Activated T-helper 17 cell treated with anti-CD3 and anti-CD28 coated beads, Interleukin-2, amount 50 U/mL, for 72 hours (primary cell): ENCODE data around the gene PRG2. TPM values are rescaled to one million over a fixed set of nuclear protein-coding genes. Genes with fewer than 3 reads are reported as not detected.

ENCODE experiments used
- ATAC-seq: fragments of 150-1000 bp; cut with Tn5 transposase; replicated peaks from 2 replicates; pipeline ENCODE4 v1.10.0; 2021; ENCODE audit warnings: mild to moderate bottlenecking, moderate library complexity
- H3K27ac Mint-ChIP-seq: one replicate; pipeline ENCODE4 v1.8.0; 2022; ENCODE audit warnings: mixed read lengths
- H3K27me3 Mint-ChIP-seq: one replicate; pipeline ENCODE4 v1.8.0; 2022; ENCODE audit warnings: mixed read lengths
- H3K36me3 Mint-ChIP-seq: one replicate; pipeline ENCODE4 v1.8.0; 2022; ENCODE audit warnings: low read depth, mild to moderate bottlenecking, mixed read lengths
- H3K4me1 Mint-ChIP-seq: one replicate; pipeline ENCODE4 v1.8.0; 2022; ENCODE audit warnings: mixed read lengths
- H3K4me3 Mint-ChIP-seq: one replicate; pipeline ENCODE4 v1.8.0; 2022; ENCODE audit warnings: mild to moderate bottlenecking, mixed read lengths
- H3K9me3 Mint-ChIP-seq: one replicate; pipeline ENCODE4 v1.8.0; 2022; ENCODE audit warnings: mixed read lengths
- total RNA-seq, 2 donors: library from RNA; stranded (reverse); gene quantifications; one replicate each; pipeline ENCODE4 v1.2.3, GENCODE V29; 2022

PRG2 gene
- 1 to 10 TPM; 2.2 to 6.2 TPM for total RNA-seq

DNA sequence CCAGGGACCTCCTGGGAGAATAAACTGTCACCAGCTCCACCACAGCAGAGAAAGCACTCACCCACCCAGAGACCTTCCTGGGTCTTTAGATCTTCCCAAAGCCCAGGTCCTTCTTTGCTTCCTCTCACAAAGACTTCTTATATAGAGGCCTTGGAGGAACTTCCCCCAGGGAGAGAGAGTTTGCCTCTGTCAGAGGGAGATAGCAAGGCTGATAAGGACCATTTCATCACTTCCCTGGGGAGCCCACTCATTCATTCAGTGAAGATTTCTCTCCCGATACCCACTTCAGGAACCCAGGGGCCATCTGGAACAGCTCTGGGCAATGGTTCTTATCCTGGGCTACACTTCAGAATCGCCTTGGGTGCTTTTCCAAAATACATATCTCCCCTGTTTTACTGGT is at the start of gene PRG2:
PRG2 (minus strand) TSS at position 116 of the 400 bp plus-strand sequence. CDS start 706 bp downstream, outside the sequence.
- Mint-ChIP-seq H3K9me3 (no peaks in the 10 kb centered on the region), H3K4me1 (no peaks in the 10 kb centered on the region), H3K4me3 (no peak within 1 kb of the TSS), H3K27ac (no peak within 1 kb of the TSS), H3K36me3 (no peaks in the 10 kb centered on the region), H3K27me3 (no peaks in the 10 kb centered on the region)
- no peak for ATAC-seq

GRCh38 chr11:57439786-57440185 is 49.3 kb upstream of the PRG2 start:
- Mint-ChIP-seq H3K4me3 (no peak overlapping the region), H3K4me1 (no peaks in the 10 kb centered on the region), H3K9me3 (no peaks in the 10 kb centered on the region), H3K27ac (no peak overlapping the region), H3K27me3 (peaks cover 1% of the 10 kb centered on the region), H3K36me3 (no peaks in the 10 kb centered on the region)
- no peak for ATAC-seq

DNA sequence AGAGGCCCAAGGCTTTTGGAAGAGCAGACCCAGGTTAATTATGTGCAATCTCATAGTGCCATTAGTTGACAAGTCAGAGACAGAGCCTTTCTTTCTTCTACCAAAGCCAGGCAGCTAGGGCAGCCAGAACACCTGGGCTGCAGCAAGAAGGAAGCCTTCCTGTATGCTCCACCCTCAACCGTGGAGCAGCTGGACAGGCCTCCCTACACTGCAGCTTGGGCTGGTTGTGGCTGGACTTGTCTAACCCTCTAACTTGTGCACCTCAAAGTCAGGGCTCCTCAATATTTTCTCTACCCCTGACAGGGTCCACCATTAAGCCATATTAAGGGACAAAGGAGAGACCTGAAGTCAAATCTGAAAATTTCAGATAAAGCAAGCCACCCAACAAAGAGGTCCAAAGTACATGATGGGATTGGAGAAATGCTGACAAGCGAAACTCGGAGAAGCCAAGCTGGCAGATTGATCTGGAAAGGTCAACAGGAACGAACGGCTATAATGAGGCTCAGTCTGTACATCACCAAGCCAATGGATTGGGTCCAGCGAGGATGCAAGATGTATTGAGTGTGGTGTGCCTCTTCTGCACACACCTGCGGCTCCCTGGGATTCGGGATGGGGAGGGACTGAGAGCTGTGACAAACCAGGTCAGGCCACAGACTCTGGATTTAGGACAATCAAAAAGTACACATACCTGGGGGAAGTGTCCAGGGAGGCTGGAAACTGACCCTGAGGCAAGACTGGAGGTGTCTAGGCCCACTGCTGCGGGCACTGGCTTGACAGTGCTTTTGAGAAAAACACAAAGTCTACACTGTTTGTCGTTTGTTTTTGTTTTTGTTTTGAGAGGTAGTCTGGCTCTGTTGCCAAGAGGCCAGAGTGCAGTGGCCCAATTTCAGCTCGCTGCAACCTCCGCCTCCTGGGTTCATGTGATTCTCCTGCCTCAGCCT is 48.2 kb upstream of the PRG2 start:
- H3K36me3 Mint-ChIP-seq = no peaks in the 10 kb centered on the region
- no peaks in the 10 kb centered on the region for H3K4me1 Mint-ChIP-seq

DNA sequence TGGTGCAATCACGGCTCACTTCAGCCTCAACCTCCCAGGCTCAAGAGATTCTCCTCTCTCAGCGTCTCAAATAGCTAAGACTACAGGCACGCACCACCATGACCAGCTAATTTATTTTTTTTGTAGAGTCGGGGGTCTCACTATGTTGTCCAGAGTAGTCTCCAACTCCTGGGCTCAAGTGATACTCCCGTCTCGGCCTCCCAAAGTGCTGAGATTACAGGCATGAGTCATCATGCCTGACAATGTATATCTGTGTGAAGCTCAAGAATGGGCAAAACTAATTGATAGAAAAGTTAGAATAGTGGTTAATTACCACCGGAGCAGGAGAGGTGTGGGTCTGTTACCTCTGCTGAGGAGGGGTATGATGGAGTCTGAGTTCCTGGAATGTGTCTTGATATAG is 45.6 kb upstream of the PRG2 start:
- H3K27ac Mint-ChIP-seq = no peak overlapping the region
- ATAC-seq = no peak
- no peaks in the 10 kb centered on the region for H3K36me3 Mint-ChIP-seq
- H3K27me3 Mint-ChIP-seq = no peaks in the 10 kb centered on the region
- H3K9me3 Mint-ChIP-seq = no peaks in the 10 kb centered on the region
- H3K4me1 Mint-ChIP-seq = no peaks in the 10 kb centered on the region
- H3K4me3 Mint-ChIP-seq = no peak overlapping the region

More for the DNA sequence above, 48.2 kb upstream of the PRG2 start:
- ATAC-seq = no peak
- no peak overlapping the region for H3K4me3 Mint-ChIP-seq
- no peaks in the 10 kb centered on the region for H3K27me3 Mint-ChIP-seq
- no peak overlapping the region for H3K27ac Mint-ChIP-seq
- H3K9me3 Mint-ChIP-seq = no peaks in the 10 kb centered on the region

DNA sequence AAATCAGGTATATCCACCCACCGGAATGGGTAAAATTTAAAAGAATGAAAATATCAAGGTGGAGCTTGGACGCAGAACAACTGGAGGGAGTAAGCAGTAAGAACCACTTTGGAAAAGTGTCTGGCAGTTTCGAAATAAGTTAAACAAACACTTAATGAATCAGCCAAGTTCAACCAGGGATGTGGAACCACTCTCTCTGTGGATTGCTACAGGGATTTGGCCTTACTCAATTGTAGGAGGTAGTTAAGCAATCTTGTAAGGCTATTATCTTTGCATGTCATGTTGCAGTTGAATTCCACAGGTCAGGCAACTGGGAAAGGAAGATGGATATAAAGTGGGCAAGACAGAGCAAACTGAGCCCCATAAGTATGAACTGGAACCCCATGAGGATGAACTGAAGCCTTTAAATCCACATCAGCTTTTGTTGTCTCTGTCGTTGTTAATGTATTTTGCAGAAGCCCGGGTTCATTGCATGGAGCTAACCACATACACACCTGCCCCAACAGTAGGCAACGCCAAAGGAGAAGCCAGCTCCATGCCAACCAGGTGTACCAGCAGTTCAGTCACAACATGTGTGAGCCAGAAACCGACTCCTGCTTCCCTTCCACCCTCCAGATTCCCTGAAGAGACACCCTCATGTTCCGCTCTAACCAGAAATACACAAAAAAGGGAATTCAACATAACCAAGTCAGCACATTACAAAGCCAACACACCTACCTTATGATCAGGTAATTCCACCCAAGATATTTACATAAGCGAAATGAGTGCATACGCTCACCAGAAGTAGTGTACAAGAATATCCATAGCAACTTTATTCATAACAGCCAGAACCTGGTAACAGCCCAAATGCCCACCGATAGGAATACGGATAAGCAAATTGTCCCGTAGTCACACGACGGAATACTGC is 44.4 kb upstream of the PRG2 start:
- Mint-ChIP-seq H3K4me3 (no peak overlapping the region), H3K4me1 (no peaks in the 10 kb centered on the region), H3K27me3 (no peaks in the 10 kb centered on the region), H3K9me3 (no peaks in the 10 kb centered on the region), H3K27ac (no peak overlapping the region), H3K36me3 (no peaks in the 10 kb centered on the region)
- ATAC-seq = no peak

DNA sequence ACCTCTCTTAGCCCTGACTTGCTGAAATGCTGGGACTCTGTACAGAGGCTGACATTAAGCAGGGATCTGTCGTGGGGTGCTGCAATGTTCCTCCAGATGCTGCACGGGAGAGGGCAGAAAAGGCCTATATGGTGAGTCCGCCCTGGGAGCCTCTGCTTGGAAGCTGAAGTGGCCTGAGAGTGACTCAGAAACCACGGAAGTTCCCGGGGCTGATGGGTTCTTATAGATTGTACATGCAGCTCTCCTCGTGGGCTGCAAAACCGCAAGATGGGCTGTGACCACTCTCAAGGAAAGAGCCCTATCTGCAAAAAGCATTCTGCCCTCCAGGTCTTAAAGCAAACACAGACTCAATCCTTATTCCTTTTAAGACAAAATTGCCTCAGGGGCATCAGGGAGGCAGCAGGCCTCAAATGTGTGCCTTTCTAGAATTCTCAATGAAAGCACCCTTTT is 42.3 kb upstream of the PRG2 start:
- peak overlapping the region; percentile 13 for H3K4me3 Mint-ChIP-seq
- H3K27me3 Mint-ChIP-seq = no peaks in the 10 kb centered on the region
- no peaks in the 10 kb centered on the region for H3K9me3 Mint-ChIP-seq
- peaks cover under 1% of the 10 kb centered on the region for H3K4me1 Mint-ChIP-seq
- no peak overlapping the region for H3K27ac Mint-ChIP-seq
- peaks cover 2% of the 10 kb centered on the region for H3K36me3 Mint-ChIP-seq
- peak; percentile 89 for ATAC-seq

DNA sequence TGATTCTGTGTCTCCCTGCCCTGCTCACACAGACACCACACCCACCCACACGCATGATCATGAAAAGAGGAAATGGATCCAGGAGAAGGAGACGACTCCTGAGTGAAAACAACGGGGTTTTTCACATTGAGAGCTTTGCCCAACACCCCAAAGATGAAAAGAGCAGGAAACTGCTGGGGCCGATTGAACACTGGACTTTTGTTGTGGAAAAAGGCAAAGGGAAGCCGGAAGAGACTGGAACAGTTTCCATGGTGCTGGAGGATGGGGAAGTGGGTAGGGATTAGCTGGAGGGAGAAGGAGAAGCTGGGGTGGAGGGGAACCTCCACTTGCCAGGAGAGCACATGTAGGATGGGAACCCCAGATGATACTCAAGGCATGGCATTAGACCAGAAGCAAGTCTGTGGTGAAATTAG is 41.7 kb upstream of the PRG2 start:
- Mint-ChIP-seq H3K4me3 (peak overlapping the region; percentile 13), H3K27me3 (no peaks in the 10 kb centered on the region), H3K9me3 (no peaks in the 10 kb centered on the region), H3K36me3 (peaks cover 8% of the 10 kb centered on the region), H3K4me1 (peaks cover 6% of the 10 kb centered on the region), H3K27ac (peak overlapping the region; percentile 55)
- peak; percentile 4 for ATAC-seq

GRCh38 chr11:57430952-57431351 is 40.5 kb upstream of the PRG2 start:
- no peak overlapping the region for H3K4me3 Mint-ChIP-seq
- H3K27ac Mint-ChIP-seq = no peak overlapping the region
- no peaks in the 10 kb centered on the region for H3K9me3 Mint-ChIP-seq
- no peak for ATAC-seq
- H3K27me3 Mint-ChIP-seq = no peaks in the 10 kb centered on the region
- peaks cover 8% of the 10 kb centered on the region for H3K4me1 Mint-ChIP-seq
- H3K36me3 Mint-ChIP-seq = peaks cover 20% of the 10 kb centered on the region

DNA sequence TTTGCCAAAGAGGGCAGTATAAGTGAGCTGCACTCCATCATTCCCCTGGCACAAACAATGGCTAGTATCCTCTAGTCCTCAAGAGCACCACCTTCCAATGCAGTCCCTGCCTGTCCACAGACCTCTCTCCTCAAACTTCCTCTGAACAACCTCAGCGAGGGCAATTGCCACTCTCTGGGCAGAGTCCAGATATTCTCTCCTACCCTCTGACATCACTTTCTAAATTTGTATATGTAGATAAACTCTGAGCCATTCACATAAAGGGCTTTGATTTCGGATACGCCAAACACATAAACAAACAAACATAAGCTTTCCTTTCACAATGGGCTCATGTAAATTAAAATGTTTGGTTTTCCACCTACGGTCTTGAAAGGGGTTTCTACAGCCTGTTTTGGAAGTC is 39.5 kb upstream of the PRG2 start:
- no peaks in the 10 kb centered on the region for H3K27me3 Mint-ChIP-seq
- H3K4me3 Mint-ChIP-seq = no peak overlapping the region
- H3K36me3 Mint-ChIP-seq = peaks cover 30% of the 10 kb centered on the region
- H3K9me3 Mint-ChIP-seq = no peaks in the 10 kb centered on the region
- H3K27ac Mint-ChIP-seq = no peak overlapping the region
- H3K4me1 Mint-ChIP-seq = peaks cover 8% of the 10 kb centered on the region
- ATAC-seq = no peak

- Mint-ChIP-seq H3K36me3 (peaks cover 43% of the 10 kb centered on the region), H3K4me3 (no peak overlapping the region), H3K4me1 (peaks cover 11% of the 10 kb centered on the region), H3K27ac (no peak overlapping the region), H3K9me3 (no peaks in the 10 kb centered on the region), H3K27me3 (no peaks in the 10 kb centered on the region)
- ATAC-seq = no peak
These were observed 38.2 kb upstream of the PRG2 start for GRCh38 chr11:57428643-57429042.

GRCh38 chr11:57427727-57428082 is 37.3 kb upstream of the PRG2 start:
- Mint-ChIP-seq H3K4me1 (peaks cover 19% of the 10 kb centered on the region), H3K27me3 (no peaks in the 10 kb centered on the region), H3K4me3 (peak overlapping the region; percentile 98), H3K9me3 (no peaks in the 10 kb centered on the region), H3K36me3 (peaks cover 52% of the 10 kb centered on the region), H3K27ac (peak overlapping the region; percentile 97)
- no peak for ATAC-seq

GRCh38 chr11:57426929-57427726 is 36.7 kb upstream of the PRG2 start, which contains the start of gene SLC43A3:
TSS of gene SLC43A3 (minus strand) at chr11:57427121. CDS start at chr11:57426172, 949 bp downstream.
- Mint-ChIP-seq H3K9me3 (no peaks in the 10 kb centered on the region), H3K36me3 (peaks cover 58% of the 10 kb centered on the region), H3K27ac (peak within 1 kb of the TSS; percentile 97), H3K4me1 (peaks cover 24% of the 10 kb centered on the region), H3K4me3 (peak within 1 kb of the TSS; percentile 98), H3K27me3 (no peaks in the 10 kb centered on the region)
- ATAC-seq = peak; percentile 62

DNA sequence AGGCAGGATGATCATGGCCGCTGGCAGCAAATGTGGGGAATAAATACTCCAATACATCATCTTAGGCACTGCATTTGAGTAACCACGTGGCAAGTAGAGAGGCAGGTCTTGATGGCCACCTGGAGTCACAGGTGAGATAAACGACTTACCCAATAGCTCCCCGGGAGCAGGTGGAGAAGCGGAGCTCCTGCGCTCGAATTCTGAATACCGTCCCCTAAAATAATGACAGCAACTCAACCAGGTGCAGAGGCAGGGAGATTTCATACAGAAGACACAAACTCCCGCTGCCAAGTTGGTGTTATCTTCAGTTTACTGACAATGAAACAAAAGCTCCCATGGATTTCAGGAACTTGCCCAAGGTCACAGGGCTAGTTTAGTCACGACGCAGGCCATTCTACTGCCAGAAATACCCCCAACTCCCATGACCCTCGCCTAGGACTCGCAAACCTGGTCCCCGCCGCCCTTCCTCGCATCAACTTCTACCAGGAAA is 36.0 kb upstream of the PRG2 start:
- ATAC-seq = no peak
- Mint-ChIP-seq H3K4me3 (peak overlapping the region; percentile 98), H3K4me1 (peaks cover 28% of the 10 kb centered on the region), H3K27ac (peak overlapping the region; percentile 97), H3K27me3 (no peaks in the 10 kb centered on the region), H3K36me3 (peaks cover 64% of the 10 kb centered on the region), H3K9me3 (no peaks in the 10 kb centered on the region)
